ENCODE data around the gene ATXN7L1.
"Not testable (repeated sequence)": the region's sequence is repeated elsewhere in the genome, so short reads cannot be mapped to it uniquely, and the experiment has no call there.

ATXN7L1 gene

GRCh38 chr7:105851064-105851463 is 25.3 kb downstream of the ATXN7L1 start:
- Histone ChIP-seq H3K36me3 (ENCODE audit: control insufficient read depth, insufficient read depth, low read length) (no peaks in the 10 kb centered on the region), H2AFZ (no peak overlapping the region), H3K4me1 (peaks cover 4% of the 10 kb centered on the region), H3K4me3 (ENCODE audit: low read depth, low read length) (no peak overlapping the region), H3K27me3 (ENCODE audit: control insufficient read depth, insufficient read depth, low read length) (no peaks in the 10 kb centered on the region), H3K4me2 (ENCODE audit: low read length) (no peak overlapping the region), H3K9me3 (ENCODE audit: control insufficient read depth, low read length) (no peaks in the 10 kb centered on the region), H3K79me2 (no peaks in the 10 kb centered on the region), H3K9ac (no peak overlapping the region), H3K27ac (no peak overlapping the region)
- no peak for TF ChIP-seq CTCF (IDR thresholded peaks at IDR 0.05)

GRCh38 chr7:105849122-105849855 is 27.1 kb downstream of the ATXN7L1 start:
- H2AFZ ChIP-seq = no peak overlapping the region
- H3K9me3 ChIP-seq (ENCODE audit: control insufficient read depth, low read length) = no peaks in the 10 kb centered on the region
- peaks cover 4% of the 10 kb centered on the region for H3K4me1 ChIP-seq
- no peaks in the 10 kb centered on the region for H3K27me3 ChIP-seq (ENCODE audit: control insufficient read depth, insufficient read depth, low read length)
- no peak overlapping the region for H3K4me2 ChIP-seq (ENCODE audit: low read length)
- peaks cover 3% of the 10 kb centered on the region for H3K79me2 ChIP-seq
- no peak overlapping the region for H3K4me3 ChIP-seq (ENCODE audit: low read depth, low read length)
- no peaks in the 10 kb centered on the region for H3K36me3 ChIP-seq (ENCODE audit: control insufficient read depth, insufficient read depth, low read length)
- peak overlapping the region; percentile 21 for H3K27ac ChIP-seq
- no peak for TF ChIP-seq CTCF (IDR thresholded peaks at IDR 0.05)
- no peak overlapping the region for H3K9ac ChIP-seq

- H3K4me1 ChIP-seq = peaks cover 4% of the 10 kb centered on the region
- H3K27ac ChIP-seq = no peak overlapping the region
- no peak overlapping the region for H3K9ac ChIP-seq
- TF ChIP-seq CTCF (IDR thresholded peaks at IDR 0.05) = no peak
- no peaks in the 10 kb centered on the region for H3K9me3 ChIP-seq (ENCODE audit: control insufficient read depth, low read length)
- H3K27me3 ChIP-seq (ENCODE audit: control insufficient read depth, insufficient read depth, low read length) = no peaks in the 10 kb centered on the region
- no peaks in the 10 kb centered on the region for H3K36me3 ChIP-seq (ENCODE audit: control insufficient read depth, insufficient read depth, low read length)
- no peak overlapping the region for H3K4me3 ChIP-seq (ENCODE audit: low read depth, low read length)
- H3K79me2 ChIP-seq = peaks cover 7% of the 10 kb centered on the region
- H2AFZ ChIP-seq = no peak overlapping the region
- H3K4me2 ChIP-seq (ENCODE audit: low read length) = no peak overlapping the region
Observed at GRCh38 chr7:105846404-105846803, 30.0 kb downstream of the ATXN7L1 start.

GRCh38 chr7:105844681-105845080 is 31.7 kb downstream of the ATXN7L1 start:
- H3K4me1 ChIP-seq; H3K79me2 ChIP-seq; H3K27me3 ChIP-seq (ENCODE audit: control insufficient read depth, insufficient read depth, low read length); H3K36me3 ChIP-seq (ENCODE audit: control insufficient read depth, insufficient read depth, low read length); H3K27ac ChIP-seq; H3K4me3 ChIP-seq (ENCODE audit: low read depth, low read length); H2AFZ ChIP-seq; H3K9ac ChIP-seq; H3K9me3 ChIP-seq (ENCODE audit: control insufficient read depth, low read length); H3K4me2 ChIP-seq (ENCODE audit: low read length): not testable (repeated sequence)

GRCh38 chr7:105841866-105842265 is 34.5 kb downstream of the ATXN7L1 start:
- Histone ChIP-seq H3K36me3 (ENCODE audit: control insufficient read depth, insufficient read depth, low read length) (no peaks in the 10 kb centered on the region), H3K4me2 (ENCODE audit: low read length) (no peak overlapping the region), H3K79me2 (peaks cover 10% of the 10 kb centered on the region), H3K27ac (no peak overlapping the region), H3K27me3 (ENCODE audit: control insufficient read depth, insufficient read depth, low read length) (no peaks in the 10 kb centered on the region), H2AFZ (no peak overlapping the region), H3K9me3 (ENCODE audit: control insufficient read depth, low read length) (no peaks in the 10 kb centered on the region), H3K4me3 (ENCODE audit: low read depth, low read length) (no peak overlapping the region), H3K4me1 (no peaks in the 10 kb centered on the region), H3K9ac (no peak overlapping the region)
- no peak for TF ChIP-seq CTCF (IDR thresholded peaks at IDR 0.05)
